ENCODE results near the gene BRD3OS. TPM values are rescaled to one million over a fixed set of nuclear protein-coding genes. Genes with fewer than 3 reads are reported as not detected.

The BRD3OS gene
- total RNA-seq, 3 donors from 2014 or later, result 3.6 to 17.6 (median 4.9) TPM

GRCh38 chr9:134049236-134049635, 24.0 kb downstream of the BRD3OS start:
- no peaks in the 10 kb centered on the region for H3K9me3 ChIP-seq
- H3K4me3 ChIP-seq, result no peak overlapping the region
- peak in 1 of 3 donors; percentile 51 for DNase-seq
- H3K4me1 ChIP-seq (ENCODE audit: low read depth), result no peaks in the 10 kb centered on the region
- peak; percentile 23 for ATAC-seq
- TF ChIP-seq CTCF (IDR thresholded peaks at IDR 0.05), result no peak
- intact Hi-C loops (cut with DNase I, micrococcal nuclease), result no loop called here
- peaks cover 3% of the 10 kb centered on the region for H3K36me3 ChIP-seq (ENCODE audit: low read depth)

- DNase-seq (peak; percentile 68 to 73 (median 68)), ATAC-seq (peak; percentile 75)
- H3K9me3 ChIP-seq, result no peaks in the 10 kb centered on the region
- peaks cover 3% of the 10 kb centered on the region for H3K36me3 ChIP-seq (ENCODE audit: low read depth)
- no peak for TF ChIP-seq CTCF (IDR thresholded peaks at IDR 0.05)
- no peaks in the 10 kb centered on the region for H3K4me1 ChIP-seq (ENCODE audit: low read depth)
- no peak overlapping the region for H3K4me3 ChIP-seq
- intact Hi-C loops (cut with DNase I, micrococcal nuclease), result no loop called here
These were observed 24.7 kb downstream of the BRD3OS start for GRCh38 chr9:134049772-134050588.

GRCh38 chr9:134050726-134051125, 25.4 kb downstream of the BRD3OS start:
- TF ChIP-seq CTCF (IDR thresholded peaks at IDR 0.05), result no peak
- intact Hi-C loops (cut with DNase I, micrococcal nuclease), result no loop called here
- H3K9me3 ChIP-seq, result no peaks in the 10 kb centered on the region
- DNase-seq (no peak), ATAC-seq (no peak)
- H3K4me1 ChIP-seq (ENCODE audit: low read depth), result peaks cover 4% of the 10 kb centered on the region
- H3K4me3 ChIP-seq, result no peak overlapping the region
- peaks cover 3% of the 10 kb centered on the region for H3K36me3 ChIP-seq (ENCODE audit: low read depth)

- peaks cover 10% of the 10 kb centered on the region for H3K4me1 ChIP-seq (ENCODE audit: low read depth)
- ATAC-seq (no peak), DNase-seq (peak in 2 of 3 donors; percentile 28 to 37)
- TF ChIP-seq CTCF (IDR thresholded peaks at IDR 0.05), result no peak
- H3K9me3 ChIP-seq, result no peaks in the 10 kb centered on the region
- H3K36me3 ChIP-seq (ENCODE audit: low read depth), result peaks cover 3% of the 10 kb centered on the region
- H3K4me3 ChIP-seq, result no peak overlapping the region
- intact Hi-C loops (cut with DNase I, micrococcal nuclease), result no loop called here
These were observed 26.0 kb downstream of the BRD3OS start for GRCh38 chr9:134051319-134051718.

GRCh38 chr9:134052491-134052890, 27.2 kb downstream of the BRD3OS start:
- intact Hi-C loops (cut with DNase I, micrococcal nuclease), result no loop called here
- ATAC-seq (no peak), DNase-seq (peak in 2 of 3 donors; percentile 10 to 11)
- no peak overlapping the region for H3K4me3 ChIP-seq
- peaks cover 22% of the 10 kb centered on the region for H3K4me1 ChIP-seq (ENCODE audit: low read depth)
- no peaks in the 10 kb centered on the region for H3K9me3 ChIP-seq
- H3K36me3 ChIP-seq (ENCODE audit: low read depth), result peaks cover 3% of the 10 kb centered on the region
- TF ChIP-seq CTCF (IDR thresholded peaks at IDR 0.05), result no peak

Measured in mucosa of descending colon (tissue), 3 donors.